ENCODE results near the gene MAP1B.
A peak's percentile ranks its signal among the peaks of the same experiment; 100 is the strongest.

The MAP1B gene

DNA sequence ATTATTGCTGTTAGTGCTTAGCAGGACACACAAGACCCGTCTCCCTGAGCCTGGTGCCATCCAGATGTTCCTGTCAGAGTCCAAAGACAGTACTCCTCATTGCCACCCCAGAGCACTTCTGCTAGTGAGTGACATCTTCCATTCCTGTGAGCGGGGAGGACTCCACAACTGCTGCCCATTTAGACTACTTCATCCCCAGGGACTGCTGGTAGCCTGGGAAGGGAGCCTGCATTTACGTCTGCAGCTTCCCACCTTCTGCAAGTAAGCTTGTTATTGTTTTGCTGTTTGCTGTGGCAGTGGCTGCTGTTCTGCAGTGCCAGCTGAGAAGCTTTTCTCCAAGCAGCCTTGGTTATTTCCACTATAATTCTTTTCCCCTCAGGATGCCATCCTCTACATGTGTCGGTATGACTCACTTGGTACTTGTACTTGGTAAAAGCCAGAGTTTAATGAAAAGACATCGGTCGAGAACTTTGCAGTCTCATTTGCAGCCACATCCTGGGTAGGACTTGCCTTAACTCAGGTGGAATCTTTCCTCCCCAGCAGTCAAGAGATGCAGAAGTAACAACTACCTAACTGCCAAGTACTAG is 10.6 kb upstream of the MAP1B start:
- DNase-seq (ENCODE audit: low spot score): no peak

- peak; percentile 21 for DNase-seq (ENCODE audit: low spot score)
Observed at GRCh38 chr5:72101828-72102227, 5.4 kb upstream of the MAP1B start.

DNA sequence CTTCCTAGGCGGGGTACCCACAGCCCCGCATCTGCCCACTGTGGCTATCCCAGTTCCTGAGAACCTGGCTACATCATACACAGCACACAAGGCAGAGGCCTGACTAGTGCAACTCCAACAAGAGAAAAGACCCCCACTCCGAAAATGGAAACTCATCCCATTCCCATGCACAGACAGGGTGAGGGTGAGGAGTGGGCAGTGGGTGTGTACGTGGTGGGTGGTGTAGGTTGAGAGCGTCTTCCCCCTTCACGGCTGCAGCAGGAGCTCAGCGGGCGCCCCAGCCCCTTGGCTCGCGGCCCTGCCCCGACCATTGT is 501 bp upstream of the MAP1B start:
- no peak for DNase-seq (ENCODE audit: low spot score)

- no peak for DNase-seq (ENCODE audit: low spot score)
Observed at GRCh38 chr5:72107901-72108201, 576 bp downstream of the MAP1B start.

DNA sequence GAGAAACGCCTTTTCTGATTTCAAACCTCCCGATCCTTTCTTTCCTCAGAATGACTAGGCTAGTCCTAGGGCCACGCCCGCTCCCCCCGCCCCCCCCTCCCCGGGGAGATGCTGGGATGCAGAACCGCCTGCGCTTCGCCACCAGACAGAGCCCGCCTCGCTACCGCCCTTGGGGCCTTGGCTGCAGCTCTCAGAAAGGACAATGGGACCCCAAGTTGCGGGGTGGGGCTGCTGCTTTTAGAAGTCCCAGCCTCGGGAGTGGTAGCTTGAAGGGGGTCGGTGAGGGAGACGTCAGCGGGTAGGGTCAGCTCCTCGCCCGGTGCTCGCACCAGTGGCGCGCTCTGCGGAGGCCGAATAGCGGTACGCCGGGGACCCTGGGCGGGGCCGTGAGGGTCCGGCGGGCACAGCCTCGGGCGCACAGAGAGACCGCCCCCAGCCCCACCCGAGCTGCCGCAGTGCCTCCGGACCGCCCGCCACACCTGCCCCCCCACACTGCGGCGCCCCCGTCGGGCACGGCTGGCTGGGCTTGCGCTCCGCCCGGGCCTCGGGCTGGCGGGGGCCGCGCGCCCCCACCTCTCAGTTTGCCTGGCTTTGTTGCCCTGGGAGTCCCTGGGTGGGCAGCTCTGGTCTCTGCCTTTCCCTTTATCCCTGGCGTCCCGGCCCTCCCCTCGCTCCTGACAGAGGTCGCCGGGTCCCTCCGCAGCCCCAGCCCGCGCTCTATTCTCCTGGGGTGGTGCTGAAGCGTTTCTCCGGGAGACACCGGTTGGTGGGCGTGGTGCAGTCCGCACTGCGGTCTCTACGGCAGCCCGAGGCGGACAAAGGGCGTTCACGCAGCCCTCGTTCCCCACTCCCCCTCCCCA is 1.2 kb downstream of the MAP1B start:
- DNase-seq (ENCODE audit: low spot score): peak; percentile 81

GRCh38 chr5:72109062-72109411 is 1.8 kb downstream of the MAP1B start:
- DNase-seq (ENCODE audit: low spot score): no peak

DNA sequence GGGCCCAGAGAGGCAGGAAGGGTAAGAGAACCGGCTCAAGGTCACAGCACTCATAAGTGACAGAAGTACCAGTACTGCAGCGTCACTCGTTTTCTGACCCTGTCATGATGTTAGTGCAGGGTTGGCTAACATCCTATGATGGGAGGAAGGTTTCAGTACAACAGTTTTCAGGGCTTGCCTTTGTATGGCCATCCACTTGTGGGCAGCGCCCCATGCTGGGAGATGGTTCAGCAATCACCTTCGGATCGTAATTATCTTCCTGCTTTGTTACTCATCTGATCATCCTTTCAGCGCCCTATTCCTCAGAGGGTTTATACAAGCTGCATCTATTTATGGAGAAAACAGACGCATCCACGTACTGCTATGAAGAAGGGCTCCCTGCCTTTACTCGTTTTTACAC is 2.4 kb downstream of the MAP1B start:
- DNase-seq (ENCODE audit: low spot score): no peak

GRCh38 chr5:72110394-72111013 is 3.2 kb downstream of the MAP1B start:
- DNase-seq (ENCODE audit: low spot score): no peak

GRCh38 chr5:72112389-72112788 is 5.1 kb downstream of the MAP1B start:
- no peak for DNase-seq (ENCODE audit: low spot score)

GRCh38 chr5:72114629-72115028 is 7.4 kb downstream of the MAP1B start:
- no peak for DNase-seq (ENCODE audit: low spot score)

GRCh38 chr5:72115296-72115695 is 8.0 kb downstream of the MAP1B start:
- no peak for DNase-seq (ENCODE audit: low spot score)

DNA sequence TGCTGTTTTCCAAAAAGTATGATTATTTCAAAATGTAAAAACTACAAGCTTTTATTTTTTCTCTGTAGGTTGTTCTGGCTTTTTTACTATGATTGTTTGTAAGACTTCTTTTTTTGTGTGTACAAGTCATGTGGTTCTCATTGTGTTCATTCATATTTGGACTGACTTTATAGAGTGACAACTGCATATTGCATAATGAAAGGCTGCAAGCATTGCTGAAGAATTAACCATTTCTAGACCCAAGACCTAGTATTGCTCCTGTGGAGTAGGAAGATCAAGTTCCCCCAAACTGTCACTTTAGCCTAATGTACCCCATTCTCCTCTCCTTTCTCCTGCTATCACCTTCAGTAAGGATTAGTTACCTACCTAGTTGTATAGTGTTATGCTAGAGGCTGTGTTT is 10.0 kb downstream of the MAP1B start:
- DNase-seq (ENCODE audit: low spot score): no peak

DNA sequence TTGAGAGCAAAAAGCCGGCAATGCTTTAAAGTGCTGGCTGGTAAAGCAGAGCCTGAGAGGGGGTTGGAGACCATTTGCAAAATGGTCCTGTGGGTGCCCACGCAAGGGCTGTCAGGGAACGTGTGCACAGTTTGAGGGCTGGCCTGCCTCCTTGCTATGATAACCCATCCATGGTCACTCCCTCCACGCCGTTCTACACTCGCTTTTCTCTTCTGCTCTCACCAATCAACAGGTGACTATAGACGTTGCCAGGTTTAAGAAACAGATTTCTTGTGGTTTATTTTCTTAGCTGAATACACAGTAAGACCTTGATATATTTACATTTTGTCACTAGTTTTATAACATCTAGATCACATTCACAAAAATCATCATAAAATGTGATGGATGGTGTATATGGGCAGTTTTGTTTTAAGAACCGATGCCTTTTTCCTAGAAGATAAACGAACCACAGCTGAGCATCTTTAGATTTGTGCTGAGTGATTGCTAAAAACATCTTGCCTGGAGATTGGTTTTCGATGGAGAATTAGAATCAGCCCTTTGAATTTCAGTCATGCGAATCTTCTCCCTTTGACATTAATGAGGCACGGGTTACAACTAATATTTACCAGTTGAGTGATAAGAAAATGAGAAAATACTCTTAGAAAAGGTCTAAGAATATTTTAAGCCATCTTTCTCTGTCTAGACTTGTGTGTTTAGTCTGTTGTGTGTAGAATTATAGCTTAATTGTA is 13.9 kb downstream of the MAP1B start:
- DNase-seq (ENCODE audit: low spot score): no peak

DNA sequence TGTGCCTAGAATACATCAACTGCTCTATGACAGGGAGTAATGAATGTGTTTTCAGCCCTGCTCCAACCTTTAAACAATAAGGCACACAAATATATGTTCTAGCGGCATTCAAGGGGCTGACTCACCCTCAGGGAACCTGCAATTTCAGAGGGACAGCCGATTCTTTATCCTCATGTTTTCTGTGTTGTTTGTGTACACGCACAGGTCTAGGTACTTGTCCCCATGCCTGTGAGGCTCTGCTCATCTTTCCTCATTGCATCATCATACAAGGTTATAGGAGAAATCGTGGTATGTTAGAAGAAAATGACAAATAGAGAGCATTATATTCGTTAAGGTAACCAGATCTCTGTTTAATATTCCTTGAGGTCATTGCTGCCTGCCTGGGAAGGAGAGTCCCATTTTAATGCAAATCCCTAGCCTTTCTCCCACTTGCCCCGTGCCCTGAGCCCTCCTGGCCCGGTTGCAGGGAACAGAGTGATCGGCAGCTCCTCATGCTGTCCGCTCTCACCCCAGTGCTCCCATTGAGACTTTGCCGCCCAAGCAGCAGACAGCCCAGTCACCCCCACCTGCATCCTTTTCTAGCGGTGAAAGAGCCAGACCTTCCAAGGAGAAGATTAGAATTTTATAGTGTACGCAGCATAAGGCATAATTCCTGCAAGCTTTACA is 14.6 kb downstream of the MAP1B start:
- DNase-seq (ENCODE audit: low spot score): no peak

GRCh38 chr5:72122602-72123001 is 15.3 kb downstream of the MAP1B start:
- DNase-seq (ENCODE audit: low spot score): no peak

DNA sequence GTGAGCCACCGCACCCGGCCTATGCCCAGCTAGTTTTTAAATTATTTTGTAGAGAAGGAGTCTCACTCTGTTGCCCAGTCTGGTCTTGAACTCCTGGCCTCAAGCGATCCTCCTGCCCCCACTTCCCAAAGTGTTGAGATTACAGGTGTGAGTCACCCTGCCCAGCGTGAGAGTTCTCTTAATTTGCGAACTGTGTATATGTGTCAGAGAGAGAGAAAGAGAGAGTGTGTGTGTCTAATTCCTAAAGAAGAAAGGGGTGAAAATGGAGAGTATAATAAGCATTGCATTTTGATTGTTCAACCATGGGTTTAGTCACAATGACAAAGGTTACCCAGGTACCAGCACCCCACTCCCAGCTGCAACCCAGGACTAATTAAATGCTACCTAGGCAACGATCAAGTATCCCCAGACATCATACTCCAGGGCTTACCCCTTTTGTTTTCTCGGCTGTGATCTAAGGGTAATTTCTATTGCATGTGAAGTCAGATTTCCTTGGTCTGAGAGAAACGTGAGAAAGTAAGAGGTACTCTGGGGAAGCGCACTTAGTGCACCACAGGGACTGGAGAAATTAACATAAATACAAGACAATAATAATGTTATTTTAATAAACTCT is 16.6 kb downstream of the MAP1B start:
- DNase-seq (ENCODE audit: low spot score): no peak

DNA sequence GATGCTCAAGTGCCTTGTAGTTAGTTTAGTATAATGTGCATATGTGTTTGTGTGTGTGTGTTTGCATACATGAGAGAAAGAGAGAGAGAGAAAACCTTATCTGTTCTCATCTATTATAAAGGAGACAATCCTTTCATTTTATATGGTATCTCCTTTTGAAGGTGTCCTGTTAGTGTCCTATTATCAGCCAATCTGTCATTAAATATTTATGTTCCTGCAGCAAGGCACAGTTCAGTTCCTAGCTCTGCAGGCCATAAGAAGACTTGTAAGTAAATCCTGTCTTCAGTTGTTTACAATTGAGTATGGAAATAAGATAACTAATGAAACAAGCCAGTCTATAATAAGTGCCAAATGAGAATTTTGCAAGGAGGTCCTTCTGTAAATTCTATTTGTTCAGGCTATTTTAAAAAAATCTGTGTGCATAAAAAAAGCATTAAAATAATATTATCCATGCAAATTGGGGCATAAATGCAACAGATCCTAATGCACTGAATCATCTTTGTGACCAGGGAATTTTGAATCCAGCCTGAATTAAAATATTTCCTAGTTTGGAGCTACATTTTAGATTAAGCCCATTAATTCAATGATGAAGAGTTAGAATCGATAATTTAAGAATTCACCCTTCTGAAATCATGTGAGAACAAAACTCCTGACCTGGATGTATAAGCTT is 18.1 kb downstream of the MAP1B start:
- no peak for DNase-seq (ENCODE audit: low spot score)

DNA sequence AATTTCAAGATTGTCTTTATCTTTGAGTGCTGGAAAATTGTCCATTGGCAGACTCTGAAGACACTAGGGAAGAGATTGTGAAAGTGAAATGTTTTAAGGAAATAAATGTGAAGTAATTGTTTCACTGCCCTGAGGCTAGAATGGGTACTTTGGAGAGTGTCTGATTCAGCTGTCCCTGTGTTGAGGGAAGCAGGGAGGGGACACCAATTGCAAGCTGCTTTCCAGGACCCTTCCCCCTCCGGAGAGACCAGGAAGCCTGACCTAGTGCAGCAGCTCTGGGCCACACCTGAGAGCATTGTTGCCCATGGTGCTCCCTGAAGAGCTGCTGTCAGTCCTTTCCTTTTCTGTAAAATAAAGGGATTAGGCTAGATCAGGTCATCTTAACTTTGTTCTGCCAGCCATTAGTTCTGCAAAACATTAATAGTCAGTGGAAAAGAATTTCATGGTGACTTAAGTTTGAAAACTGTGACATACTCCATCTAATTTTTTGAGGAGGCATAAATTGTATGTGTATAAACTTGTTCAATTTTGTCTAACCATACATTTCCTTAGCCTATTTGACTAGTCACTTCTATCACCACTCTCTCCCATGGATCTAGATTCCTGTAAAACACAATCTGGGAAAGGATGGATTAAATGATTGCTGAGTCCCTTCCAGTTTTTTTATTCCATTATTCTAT is 18.8 kb downstream of the MAP1B start:
- no peak for DNase-seq (ENCODE audit: low spot score)

DNA sequence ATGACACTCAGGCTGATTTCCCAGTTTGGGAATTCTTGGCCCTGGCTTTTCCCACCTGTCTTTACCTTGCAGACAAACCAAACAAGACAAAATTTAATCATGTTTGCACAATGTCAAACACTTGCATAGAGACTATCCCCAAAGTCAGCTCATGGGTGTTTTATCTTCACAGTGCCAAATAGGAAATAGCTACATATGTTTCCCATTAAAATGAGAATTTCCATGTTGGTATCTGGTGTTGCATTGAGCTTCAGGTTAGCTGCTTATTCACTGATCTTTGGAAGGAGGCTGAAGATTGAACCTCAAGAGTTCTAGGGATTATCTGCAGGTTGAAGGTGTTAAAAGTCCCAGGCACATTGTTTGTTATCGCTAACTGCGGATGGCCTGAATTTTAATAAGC is 19.5 kb downstream of the MAP1B start:
- DNase-seq (ENCODE audit: low spot score): no peak

- DNase-seq (ENCODE audit: low spot score): no peak
Observed at GRCh38 chr5:72129725-72130124, 22.4 kb downstream of the MAP1B start.

DNA sequence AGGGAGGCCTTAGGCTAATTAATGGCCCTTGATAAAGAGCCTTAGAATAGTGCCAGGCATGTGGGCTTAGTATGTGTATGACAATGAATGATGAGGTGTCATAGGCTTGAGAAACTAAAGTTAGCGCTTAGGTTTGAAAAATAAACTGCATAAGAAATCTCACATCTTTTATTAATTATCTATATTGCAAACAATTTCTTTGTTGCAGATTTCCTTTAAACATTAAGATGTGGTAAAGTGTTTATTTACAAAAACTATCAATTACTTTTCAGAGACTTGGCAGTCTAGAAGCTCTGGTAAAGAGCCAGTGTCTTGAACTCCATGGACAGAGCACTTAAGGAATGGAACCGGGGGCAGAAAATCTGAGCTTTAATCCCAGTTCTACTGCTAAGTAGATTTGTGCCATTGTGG is 23.1 kb downstream of the MAP1B start:
- no peak for DNase-seq (ENCODE audit: low spot score)
